Fibroblast of lung (primary cell): ENCODE measurements around the gene BABAM2. TPM values are rescaled to one million over a fixed set of nuclear protein-coding genes. Genes with fewer than 3 reads are reported as not detected.

Experiments
- DNase-seq, 2 donors: peaks; one replicate each; pipeline versions ENCODE4 v3.0.0 to v3.0.0-alpha.2; 2010; ENCODE audit warnings: low read depth in 2 of 2
- H2AFZ ChIP-seq: 2 replicates; pipeline ENCODE4 v1.5.1; 2012; ENCODE audit warnings: low read length, control low read depth, inconsistent platforms
- H3K27ac ChIP-seq: 2 replicates; pipeline ENCODE4 v1.5.1; 2011; ENCODE audit warnings: low read length, control low read depth; ENCODE audit not compliant: insufficient read depth
- H3K27me3 ChIP-seq: 2 replicates; pipeline ENCODE4 v1.5.1; 2011; ENCODE audit warnings: mild to moderate bottlenecking, low read length; ENCODE audit not compliant: control insufficient read depth, insufficient read depth
- H3K36me3 ChIP-seq: 2 replicates; pipeline ENCODE4 v1.5.1; 2011; ENCODE audit warnings: low read length; ENCODE audit not compliant: control insufficient read depth, insufficient read depth
- H3K4me1 ChIP-seq: 2 replicates; pipeline ENCODE4 v1.5.1; 2011; ENCODE audit warnings: low read length; ENCODE audit not compliant: control insufficient read depth, insufficient read depth; ENCODE audit errors: extremely low read depth
- H3K4me2 ChIP-seq: 2 replicates; pipeline ENCODE4 v1.5.1; 2011; ENCODE audit warnings: low read length, control low read depth; ENCODE audit not compliant: insufficient read depth; ENCODE audit errors: extremely low read depth
- H3K4me3 ChIP-seq, 4 experiments: fragments of 200-600 bp in 1 of 4; sonication (generic) in 1 of 4; replicated peaks in 1 of 4; 2 replicates each; pipeline ENCODE4 v1.5.1; 2011 to 2016; ENCODE audit warnings: low read length in 4 of 4, low read depth in 3 of 4, mild to moderate bottlenecking in 3 of 4, control low read depth in 2 of 4, inconsistent platforms in 1 of 4, mixed read lengths in 1 of 4; ENCODE audit not compliant: insufficient read depth in 1 of 4; ENCODE audit errors: control extremely low read depth in 1 of 4
- H3K79me2 ChIP-seq: 2 replicates; pipeline ENCODE4 v1.5.1; 2012; ENCODE audit warnings: mild to moderate bottlenecking, low read length, inconsistent platforms; ENCODE audit not compliant: control insufficient read depth, insufficient read depth
- H3K9ac ChIP-seq: 2 replicates; pipeline ENCODE4 v1.5.1; 2011; ENCODE audit warnings: mild to moderate bottlenecking, low read length, control low read depth; ENCODE audit not compliant: insufficient read depth
- H3K9me3 ChIP-seq: 2 replicates; pipeline ENCODE4 v1.5.1; 2012; ENCODE audit warnings: low read depth, low read length; ENCODE audit not compliant: control insufficient read depth, insufficient read depth
- H4K20me1 ChIP-seq: 2 replicates; pipeline ENCODE4 v1.5.1; 2011; ENCODE audit warnings: low read length; ENCODE audit not compliant: control insufficient read depth, insufficient read depth; ENCODE audit errors: extremely low read depth
- CTCF ChIP-seq, 2 donors: IDR thresholded peaks in 1 of 2; conservative IDR thresholded peaks in 1 of 2; 1 replicate in 1 of 2; 2 replicates in 1 of 2; pipeline ENCODE4 v1.5.1; 2011 to 2012; ENCODE audit warnings: low read length in 2 of 2, control low read depth in 1 of 2, inconsistent platforms in 1 of 2, low read depth in 1 of 2, mild to moderate bottlenecking in 1 of 2
- EZH2 ChIP-seq: IDR thresholded peaks from 2 replicates; pipeline ENCODE4 v1.5.1; 2012; ENCODE audit warnings: low read length, control low read depth, mild to moderate bottlenecking; ENCODE audit errors: missing control alignments
- polyA plus RNA-seq, 2 donors: library from polyadenylated mRNA; depleted of rRNA in 1 of 2; stranded (reverse) in 1 of 2; unstranded in 1 of 2; fragments of >200 nt; gene quantifications; 2 replicates each; pipeline ENCODE4 v1.2.1, GENCODE V29; 2011 to 2012; ENCODE audit warnings: missing spikeins in 1 of 2
- total RNA-seq: library from RNA; depleted of rRNA; stranded (reverse); fragments of >200 nt; gene quantifications from 2 replicates; pipeline ENCODE4 v1.2.1, GENCODE V29; 2014

Gene BABAM2
- total and polyA plus RNA-seq, 2 donors (not counting 1 experiment from before 2014, with no cell fraction given) = 25.6 to 33.4 TPM

GRCh38 chr2:28339516-28340175 is 449.1 kb downstream of the BABAM2 start:
- Histone ChIP-seq H3K79me2 (no peaks in the 10 kb centered on the region), H3K4me2 (no peak overlapping the region), H2AFZ (no peak overlapping the region), H3K4me3 (no peak overlapping the region), H3K27me3 (no peaks in the 10 kb centered on the region), H3K9ac (no peak overlapping the region), H3K36me3 (no peaks in the 10 kb centered on the region), H3K4me1 (peaks cover 22% of the 10 kb centered on the region), H4K20me1 (no peaks in the 10 kb centered on the region), H3K27ac (no peak overlapping the region), H3K9me3 (no peaks in the 10 kb centered on the region)
- no peak for TF ChIP-seq CTCF (conservative IDR thresholded peaks at IDR 0.05 in 1 of 2, IDR thresholded peaks at IDR 0.05 in 1 of 2; ENCODE audit: low read depth in 1 of 2, low read length in 2 of 2)
- TF ChIP-seq EZH2 = no peak
- DNase-seq = no peak

GRCh38 chr2:28340312-28341202 is 450.0 kb downstream of the BABAM2 start:
- H2AFZ ChIP-seq = no peak overlapping the region
- H3K9me3 ChIP-seq = no peaks in the 10 kb centered on the region
- no peak overlapping the region for H3K9ac ChIP-seq
- no peaks in the 10 kb centered on the region for H3K27me3 ChIP-seq
- no peak overlapping the region for H3K4me2 ChIP-seq
- no peak overlapping the region for H3K27ac ChIP-seq
- no peak for DNase-seq
- H4K20me1 ChIP-seq = no peaks in the 10 kb centered on the region
- no peaks in the 10 kb centered on the region for H3K36me3 ChIP-seq
- no peak overlapping the region for H3K4me3 ChIP-seq
- H3K4me1 ChIP-seq = peaks cover 22% of the 10 kb centered on the region
- TF ChIP-seq EZH2 (no peak), CTCF (conservative IDR thresholded peaks at IDR 0.05 in 1 of 2, IDR thresholded peaks at IDR 0.05 in 1 of 2; ENCODE audit: low read depth in 1 of 2, low read length in 2 of 2) (no peak)
- H3K79me2 ChIP-seq = no peaks in the 10 kb centered on the region

- Histone ChIP-seq H3K27me3 (no peaks in the 10 kb centered on the region), H3K4me3 (no peak overlapping the region), H3K27ac (no peak overlapping the region), H3K9ac (no peak overlapping the region), H2AFZ (no peak overlapping the region), H3K9me3 (no peaks in the 10 kb centered on the region), H3K79me2 (no peaks in the 10 kb centered on the region), H3K36me3 (no peaks in the 10 kb centered on the region), H4K20me1 (no peaks in the 10 kb centered on the region), H3K4me1 (peaks cover 22% of the 10 kb centered on the region), H3K4me2 (no peak overlapping the region)
- DNase-seq = no peak
- no peak for TF ChIP-seq EZH2
- TF ChIP-seq CTCF (conservative IDR thresholded peaks at IDR 0.05 in 1 of 2, IDR thresholded peaks at IDR 0.05 in 1 of 2; ENCODE audit: low read depth in 1 of 2, low read length in 2 of 2) = no peak
Measured at GRCh38 chr2:28341208-28341891, 450.8 kb downstream of the BABAM2 start.
